Measurements from ENCODE around the gene ZNF846.

DNA sequence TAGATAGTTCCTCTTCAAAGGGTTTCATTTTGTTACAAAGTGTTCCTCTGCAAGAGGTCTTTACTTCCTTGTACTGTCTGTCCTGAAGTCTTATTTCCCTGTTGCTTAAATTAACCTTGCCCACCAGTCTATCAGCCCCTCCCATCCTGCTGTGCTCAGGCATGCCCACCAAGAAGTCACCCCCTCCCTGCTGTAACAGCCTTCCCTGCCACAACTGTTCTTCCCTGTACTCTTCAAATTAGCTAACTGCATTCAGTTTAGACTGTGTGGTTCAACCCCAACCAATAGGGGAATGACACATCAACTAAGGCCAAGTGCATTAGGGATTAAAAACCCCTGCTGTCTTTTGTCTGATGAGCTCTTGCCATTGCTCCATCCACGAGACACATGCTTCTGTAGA, 59.2 kb downstream of the ZNF846 start:
- TF ChIP-seq, protein P1, sequence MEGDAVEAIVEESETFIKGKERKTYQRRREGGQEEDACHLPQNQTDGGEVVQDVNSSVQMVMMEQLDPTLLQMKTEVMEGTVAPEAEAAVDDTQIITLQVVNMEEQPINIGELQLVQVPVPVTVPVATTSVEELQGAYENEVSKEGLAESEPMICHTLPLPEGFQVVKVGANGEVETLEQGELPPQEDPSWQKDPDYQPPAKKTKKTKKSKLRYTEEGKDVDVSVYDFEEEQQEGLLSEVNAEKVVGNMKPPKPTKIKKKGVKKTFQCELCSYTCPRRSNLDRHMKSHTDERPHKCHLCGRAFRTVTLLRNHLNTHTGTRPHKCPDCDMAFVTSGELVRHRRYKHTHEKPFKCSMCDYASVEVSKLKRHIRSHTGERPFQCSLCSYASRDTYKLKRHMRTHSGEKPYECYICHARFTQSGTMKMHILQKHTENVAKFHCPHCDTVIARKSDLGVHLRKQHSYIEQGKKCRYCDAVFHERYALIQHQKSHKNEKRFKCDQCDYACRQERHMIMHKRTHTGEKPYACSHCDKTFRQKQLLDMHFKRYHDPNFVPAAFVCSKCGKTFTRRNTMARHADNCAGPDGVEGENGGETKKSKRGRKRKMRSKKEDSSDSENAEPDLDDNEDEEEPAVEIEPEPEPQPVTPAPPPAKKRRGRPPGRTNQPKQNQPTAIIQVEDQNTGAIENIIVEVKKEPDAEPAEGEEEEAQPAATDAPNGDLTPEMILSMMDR (IDR thresholded peaks at IDR 0.05; ENCODE audit: insufficient read depth, low read length, poor library complexity, severe bottlenecking): no peak
- no peak for TF ChIP-seq EZH2phosphoT487 (conservative IDR thresholded peaks at IDR 0.05; ENCODE audit: low read length)

Measured in SU-DHL-6 (cell line).